GM21360 (cell line): ENCODE measurements around the gene PSMB11.

Experiments used
- ATAC-seq: cut with Tn5 transposase; IDR thresholded peaks from one replicate; pipeline ENCODE4 v1.9.1; 2021; ENCODE audit warnings: mild to moderate bottlenecking, moderate library complexity; ENCODE audit not compliant: unreplicated experiment

The PSMB11 gene

DNA sequence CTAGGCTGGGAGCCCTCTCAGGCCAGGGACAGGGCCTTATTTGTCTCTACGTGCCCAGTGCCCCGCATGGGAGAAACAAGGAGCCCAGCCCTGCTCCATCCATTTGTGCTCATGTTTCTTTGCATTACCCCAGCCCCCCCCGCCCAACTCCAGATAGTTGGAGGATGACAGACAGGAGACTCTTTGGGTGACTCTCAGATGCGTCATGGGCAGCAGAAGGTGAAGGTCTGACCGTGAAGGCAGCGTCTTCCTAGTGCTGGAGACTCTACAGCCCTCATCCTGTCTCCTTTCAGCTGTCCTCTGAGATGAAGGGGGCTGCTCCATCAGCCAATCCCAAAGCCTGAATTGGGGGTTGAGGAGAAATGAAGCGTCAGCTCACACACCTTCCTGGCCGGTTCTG lies 283 bp upstream of the PSMB11 start:
- ATAC-seq: no peak

DNA sequence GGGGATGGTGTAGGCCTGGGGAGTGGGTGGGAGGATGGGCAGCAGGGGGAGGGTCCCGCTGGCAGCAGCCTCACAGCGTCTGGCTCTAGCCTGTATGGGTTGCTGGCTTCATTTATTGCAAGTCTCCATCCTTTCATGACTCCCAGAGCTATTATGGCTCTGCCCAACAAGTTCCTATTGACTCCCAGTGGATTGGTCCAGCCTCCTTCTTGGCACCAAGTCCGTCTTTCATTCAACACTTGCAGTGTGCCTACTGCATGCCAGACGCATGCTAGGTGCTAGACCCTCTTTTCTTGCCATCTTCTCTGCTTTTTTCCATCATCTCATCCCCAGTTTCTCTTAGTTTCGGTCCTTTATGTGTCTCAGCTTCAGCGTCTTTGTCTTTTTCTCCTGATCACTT lies 1.1 kb downstream of the PSMB11 start:
- ATAC-seq: no peak

DNA sequence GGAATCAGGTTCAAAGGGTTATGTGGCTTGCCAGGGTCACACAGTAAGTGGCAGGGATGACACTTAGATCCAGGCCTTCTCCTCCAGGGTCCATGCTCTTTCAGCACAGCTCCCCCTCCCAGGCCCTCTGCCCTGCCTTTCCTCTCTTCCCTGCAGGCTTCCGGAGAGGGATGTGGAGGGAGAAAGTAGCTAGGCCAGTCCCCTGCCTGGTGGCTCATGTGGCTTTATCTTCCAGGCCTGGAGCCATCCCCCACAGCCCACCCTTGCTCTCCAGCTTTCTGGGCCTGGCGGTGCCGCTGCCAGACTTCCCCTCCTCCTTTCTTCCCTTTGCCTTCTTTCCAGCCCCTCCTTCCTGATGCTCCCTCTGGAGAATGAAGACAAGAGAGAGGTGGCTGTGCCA lies 1.7 kb downstream of the PSMB11 start:
- ATAC-seq: no peak

DNA sequence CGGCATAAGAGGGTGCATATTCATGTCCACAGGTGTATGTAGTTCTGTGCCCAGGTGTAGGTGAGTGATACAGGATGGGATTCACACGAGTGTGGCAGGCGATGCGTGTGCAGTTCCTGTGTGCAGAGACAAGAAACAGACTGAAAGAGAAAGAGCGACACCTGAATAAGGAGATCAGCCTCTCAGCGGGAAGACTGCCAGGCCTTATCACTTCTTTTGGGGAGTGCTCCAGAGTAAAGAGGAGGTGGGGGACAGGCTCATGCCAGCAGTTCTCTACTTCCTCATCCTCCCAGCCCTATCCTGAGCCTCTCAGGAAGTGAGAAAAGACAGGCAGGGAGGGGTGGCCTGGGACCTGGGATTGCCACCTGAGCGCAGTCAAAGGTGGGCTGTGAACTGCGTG lies 2.8 kb downstream of the PSMB11 start:
- no peak for ATAC-seq

DNA sequence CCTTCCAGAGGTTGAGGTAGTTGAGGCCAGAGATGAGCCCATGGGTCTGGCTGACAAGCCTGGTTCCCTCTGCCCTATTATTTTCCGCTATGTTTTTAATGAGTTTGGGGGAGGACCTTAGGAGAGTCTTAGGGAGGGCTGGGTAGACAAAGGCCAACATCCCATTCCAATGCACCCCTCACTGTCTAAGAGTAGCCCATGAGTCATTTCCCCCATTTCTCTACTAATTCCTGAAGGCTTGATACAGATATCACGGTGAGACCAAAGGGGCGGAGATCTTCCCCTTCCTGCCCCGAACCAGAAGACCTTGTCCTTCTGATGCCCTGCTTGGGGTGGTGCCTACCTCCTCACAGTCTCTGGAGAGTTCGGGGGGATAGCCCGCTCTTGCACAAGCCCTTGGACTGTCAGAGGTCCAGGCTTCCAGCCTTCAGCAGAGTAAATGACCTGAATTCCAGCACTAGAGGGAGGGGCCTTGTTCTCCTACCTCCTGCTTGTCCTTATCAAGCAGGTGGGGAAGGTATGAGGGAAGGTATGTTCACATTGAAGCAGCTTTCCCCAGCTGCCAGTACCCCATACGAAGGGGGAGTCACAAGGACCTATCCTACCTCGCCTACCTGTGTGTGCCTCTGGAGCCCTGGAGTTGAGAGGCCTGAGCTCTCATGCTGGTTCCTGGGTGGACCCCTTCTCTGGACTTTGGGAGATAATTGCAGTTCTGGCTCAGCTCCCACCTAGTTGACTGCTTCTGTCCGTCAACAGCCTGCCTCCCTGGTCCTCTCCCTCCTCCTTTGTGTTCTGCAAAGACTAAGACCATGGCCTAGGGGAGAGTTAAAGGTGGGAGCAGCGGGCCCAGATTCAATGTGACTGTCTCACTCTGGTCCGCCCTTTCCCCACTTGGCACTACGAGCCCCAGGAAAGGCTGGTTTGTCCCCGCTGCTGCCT lies 3.7 kb downstream of the PSMB11 start:
- ATAC-seq: no peak

DNA sequence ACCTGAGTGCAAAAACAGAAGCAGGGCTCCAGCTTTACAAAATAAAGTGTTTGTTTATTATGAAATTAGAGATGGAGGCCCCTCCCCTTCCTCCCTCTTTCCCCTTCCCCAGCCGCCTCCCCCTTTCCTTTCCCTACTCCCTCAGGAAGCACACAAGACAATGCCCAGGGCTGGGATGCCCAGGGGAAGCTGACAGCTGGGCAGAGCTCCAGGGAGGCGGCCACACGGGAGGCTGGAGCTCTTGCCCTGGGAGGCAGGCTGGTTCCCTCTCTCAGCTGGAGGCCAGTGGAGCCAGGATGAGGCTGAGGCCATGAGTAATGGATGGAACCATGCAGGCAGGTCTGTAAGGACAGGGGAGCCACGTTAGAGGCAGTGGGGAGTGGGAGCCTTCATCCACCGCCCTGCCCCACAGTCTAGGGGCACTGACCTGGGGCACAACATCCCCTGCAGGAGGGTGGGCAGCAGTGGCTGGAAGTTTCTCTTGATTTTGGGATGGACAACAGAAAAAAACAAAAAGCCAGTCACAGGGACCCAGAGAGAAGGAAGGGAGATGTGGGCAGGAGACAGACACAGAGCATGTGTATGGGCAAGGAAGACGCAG lies 5.1 kb downstream of the PSMB11 start:
- no peak for ATAC-seq

DNA sequence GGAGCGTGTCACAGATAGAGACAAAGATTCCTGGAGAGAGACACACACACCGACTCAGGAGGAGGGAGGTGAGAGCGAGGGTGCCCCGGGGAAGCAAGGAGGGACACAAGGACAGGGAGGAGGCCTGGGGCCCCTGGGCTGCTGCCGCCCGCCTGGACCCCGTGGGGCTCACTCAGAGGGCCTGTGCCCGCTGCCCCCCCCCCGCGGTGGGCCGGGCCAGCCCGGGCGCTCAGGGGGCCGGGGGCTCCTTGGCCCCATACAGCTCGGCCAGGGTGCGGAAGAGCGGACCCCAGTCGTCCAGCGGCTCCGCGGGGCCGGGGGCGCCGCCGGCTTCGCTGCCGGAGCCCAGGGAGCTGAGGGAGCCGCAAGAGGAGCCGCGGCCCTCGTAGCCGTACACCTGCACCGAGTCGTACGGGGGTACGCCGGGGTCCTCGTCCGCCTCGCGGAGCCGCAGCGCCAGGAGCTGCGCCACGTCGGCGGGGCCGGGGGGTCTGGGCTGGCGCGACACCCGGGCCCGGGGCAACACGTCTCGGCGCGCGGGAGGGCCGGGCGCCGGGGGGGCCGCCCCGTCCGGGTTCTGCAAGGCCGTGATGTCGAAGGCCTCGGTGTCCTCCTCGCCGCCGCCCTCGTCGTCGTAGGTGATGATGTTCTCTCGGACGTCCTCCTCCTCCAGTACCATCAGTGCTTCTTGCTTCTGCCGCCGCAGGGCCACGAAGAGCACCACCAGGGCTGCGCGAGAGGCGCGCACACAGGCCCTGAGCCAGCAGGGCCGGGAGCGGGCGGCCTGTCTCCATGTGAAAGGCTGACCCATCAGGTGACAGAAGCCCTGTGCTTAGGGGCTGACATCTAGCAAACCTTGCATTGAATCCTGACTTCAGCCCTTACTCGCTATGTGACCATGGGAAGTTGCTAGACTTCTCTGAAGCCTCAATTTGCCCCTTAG lies 6.0 kb downstream of the PSMB11 start:
- no peak for ATAC-seq

DNA sequence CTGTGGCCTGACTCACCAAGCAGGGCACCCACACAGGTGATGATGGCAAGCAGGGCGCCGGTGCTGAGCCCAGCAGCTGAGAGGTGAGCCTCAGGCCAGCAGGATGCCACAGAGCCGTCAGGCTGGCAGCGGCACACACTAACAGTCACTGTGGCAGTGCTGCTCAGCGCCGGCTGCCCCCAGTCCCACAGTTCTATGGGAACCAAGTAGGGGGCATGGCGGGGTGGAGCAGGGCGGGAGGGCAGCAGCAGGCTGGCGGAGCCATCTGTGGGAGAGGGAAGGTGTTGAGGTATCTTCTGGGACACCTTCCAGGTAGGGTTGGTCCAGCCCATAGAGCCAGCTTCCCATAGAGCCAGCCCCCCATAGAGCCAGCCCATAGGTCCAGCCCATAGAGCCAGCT lies 7.0 kb downstream of the PSMB11 start:
- ATAC-seq: no peak

DNA sequence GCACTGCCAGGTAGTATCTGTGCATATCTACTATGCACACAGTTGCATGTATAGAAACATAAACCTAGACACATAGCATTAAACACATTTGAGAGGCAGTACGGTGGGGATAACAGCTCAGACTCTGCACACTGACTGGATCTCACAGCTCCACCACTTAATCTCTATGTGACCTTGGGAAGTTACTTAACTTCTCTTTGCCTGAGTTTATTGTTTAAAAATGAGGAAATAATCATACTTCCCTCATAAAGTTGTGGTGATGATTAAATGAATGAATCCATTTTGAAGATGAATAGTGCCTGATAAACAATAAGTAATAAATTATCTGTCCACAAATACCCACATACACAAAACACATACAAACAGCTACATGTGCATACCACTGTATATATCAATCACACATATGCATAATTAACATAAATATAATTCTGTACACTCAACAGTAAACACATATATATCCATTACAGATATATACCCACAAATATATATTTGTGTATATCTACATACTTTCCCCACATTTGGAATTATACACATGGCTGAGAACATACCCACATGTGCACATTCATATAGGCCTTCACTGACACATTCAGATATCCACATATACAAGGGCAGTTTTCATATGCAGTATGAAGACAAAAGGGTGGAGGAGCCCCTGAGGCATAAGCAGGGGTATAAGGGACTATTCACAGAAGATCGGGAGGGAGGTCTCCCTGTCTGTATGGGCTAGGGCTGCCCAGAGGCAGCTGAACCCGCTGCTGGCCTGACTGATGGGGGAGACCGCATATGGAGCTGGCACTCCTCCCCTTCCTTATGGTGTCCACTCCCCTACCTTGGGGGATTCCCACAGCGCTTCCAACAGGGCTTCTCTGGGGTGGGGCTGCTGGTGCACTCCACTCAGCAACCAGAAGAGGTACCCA lies 9.4 kb downstream of the PSMB11 start:
- no peak for ATAC-seq

DNA sequence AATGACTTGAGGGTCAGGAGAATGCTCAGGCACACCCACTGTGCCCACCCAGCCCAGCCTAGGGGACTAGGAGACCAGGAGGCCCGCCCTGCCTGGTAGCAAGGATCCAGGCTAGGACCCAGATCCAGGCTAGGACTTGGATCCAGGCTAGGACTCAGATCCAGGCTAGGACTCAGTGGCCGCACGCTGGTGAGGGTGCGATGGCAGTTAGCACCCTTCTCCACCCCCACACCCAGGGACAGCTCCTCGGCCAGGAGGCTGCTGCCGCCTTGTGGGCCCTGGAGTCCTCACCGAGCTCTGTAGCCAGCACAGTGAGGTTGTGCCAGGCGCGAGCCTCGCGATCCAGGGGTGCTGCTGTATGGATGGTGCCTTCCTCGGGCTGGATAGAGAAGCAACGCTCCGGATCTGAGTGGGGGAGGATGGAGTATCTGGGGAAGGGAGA lies 10.2 kb downstream of the PSMB11 start:
- ATAC-seq: no peak

DNA sequence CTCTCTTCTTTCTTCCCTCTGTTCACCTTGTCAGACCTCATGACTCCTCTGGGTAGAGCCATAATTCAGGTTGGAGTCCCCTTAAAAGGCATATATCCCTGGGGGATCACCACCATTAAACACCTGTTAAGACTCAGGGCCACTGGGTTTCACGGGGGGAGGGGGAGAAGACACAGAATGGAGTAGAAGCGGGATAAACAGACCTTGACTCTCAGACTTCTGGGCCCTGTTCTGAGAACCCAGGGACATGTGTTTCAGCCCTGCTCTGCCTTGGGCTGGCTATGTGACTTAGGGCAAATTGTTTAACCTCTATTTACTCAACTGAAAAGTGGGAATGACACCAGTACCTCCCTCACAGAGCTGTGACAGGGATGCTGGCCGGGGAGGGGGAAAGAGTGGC lies 10.7 kb downstream of the PSMB11 start:
- no peak for ATAC-seq

DNA sequence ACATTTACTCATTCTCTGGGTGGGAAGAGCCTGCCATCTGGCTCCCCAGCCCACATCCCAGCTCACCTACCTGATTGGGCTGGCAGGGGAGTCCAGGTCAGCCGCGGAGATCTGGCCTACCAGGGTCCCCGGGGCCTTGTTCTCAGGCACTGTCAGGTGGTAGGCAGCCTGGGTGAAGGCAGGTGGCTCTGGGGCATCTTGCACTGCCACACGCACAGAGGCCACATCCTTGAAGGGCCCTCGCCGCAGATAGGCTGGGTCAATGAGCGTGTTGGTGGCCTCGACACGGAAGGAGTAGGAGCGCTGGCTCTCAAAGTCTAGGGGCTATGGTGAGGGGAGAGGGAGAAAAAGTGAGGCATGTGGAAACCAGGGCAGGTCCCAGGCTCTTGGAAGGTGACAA lies 11.4 kb downstream of the PSMB11 start:
- ATAC-seq: no peak

DNA sequence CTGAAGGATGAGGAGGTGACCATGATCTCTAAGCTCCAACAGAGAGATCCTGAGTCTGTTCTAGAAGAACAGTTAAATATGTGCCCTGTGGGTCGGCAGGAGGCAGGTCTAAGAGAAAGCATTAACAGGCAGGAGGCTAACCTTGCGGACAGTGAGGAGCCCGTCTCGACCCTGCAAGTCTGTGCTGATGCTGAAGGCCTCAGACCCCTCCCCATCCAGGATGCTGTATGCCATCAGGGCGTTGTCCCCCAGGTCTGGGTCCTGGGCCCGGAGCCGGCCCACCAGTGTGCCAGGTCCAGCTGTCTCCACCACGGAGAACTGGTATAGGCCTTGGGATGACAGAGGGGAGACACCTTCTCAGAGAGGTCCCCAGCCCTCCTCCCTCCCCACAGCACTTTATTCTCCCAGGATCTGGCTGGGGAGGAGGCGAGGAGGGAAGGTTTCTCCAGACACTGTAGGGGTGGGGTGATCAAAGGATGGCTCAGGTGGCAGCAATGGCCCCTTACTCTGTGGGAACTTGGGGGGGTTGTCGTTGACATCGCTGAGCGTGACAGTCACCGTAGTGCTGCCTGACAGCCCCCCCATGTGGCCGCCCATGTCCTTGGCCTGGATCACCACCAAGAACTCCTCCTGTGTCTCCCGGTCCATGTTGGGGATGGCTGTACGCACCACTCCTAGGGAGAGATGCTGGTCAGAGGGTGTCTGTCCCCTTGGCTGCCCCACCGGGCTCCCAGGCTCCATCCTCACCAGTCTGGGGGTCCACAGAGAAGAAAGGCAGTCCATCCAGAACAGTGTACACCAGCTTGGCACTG lies 12.2 kb downstream of the PSMB11 start:
- no peak for ATAC-seq

DNA sequence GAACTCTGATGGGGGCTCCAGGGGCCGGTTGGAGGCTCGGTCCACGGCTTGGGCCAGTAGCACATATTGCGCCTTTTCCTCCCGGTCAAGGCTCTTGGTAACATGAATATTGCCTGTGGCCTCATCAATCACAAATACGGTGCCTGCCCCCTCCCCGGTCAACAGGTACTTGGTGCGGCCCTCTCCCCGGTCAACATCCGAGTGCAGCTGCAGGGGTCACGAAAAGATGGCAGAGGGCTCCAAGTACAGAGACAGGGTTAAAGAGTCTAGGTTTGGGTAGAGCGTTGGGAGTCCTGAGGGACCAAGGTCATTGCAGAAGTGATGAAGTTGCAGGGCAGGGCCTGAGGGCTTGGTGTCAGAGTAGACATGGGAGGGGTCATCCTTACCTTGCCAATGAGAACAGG lies 13.1 kb downstream of the PSMB11 start:
- ATAC-seq: no peak

DNA sequence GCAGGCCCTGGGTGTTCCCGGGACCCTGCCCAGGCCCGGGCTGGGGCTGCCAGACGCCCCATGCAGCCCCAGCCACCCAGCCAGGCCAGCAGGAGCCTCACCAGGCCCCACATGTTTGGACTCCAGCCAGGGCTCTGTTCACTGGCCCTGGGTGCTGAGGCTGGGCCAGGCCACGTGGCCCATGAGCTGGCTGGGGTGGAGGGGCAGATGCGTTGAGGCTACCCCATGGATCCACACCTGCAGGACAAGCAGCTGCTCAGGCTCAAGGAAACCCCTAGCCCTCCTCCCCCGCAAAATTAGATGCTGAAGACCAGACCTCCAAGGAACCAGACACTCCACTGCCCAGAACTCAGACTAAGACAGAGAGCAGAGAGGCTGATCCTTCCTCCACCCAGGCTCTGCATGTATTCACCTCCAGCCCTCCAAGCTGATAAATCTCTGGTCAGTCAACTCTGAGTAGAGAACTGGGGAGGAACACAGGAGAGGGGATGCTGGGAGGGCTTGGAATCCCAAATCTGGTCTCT lies 13.7 kb downstream of the PSMB11 start:
- no peak for ATAC-seq

DNA sequence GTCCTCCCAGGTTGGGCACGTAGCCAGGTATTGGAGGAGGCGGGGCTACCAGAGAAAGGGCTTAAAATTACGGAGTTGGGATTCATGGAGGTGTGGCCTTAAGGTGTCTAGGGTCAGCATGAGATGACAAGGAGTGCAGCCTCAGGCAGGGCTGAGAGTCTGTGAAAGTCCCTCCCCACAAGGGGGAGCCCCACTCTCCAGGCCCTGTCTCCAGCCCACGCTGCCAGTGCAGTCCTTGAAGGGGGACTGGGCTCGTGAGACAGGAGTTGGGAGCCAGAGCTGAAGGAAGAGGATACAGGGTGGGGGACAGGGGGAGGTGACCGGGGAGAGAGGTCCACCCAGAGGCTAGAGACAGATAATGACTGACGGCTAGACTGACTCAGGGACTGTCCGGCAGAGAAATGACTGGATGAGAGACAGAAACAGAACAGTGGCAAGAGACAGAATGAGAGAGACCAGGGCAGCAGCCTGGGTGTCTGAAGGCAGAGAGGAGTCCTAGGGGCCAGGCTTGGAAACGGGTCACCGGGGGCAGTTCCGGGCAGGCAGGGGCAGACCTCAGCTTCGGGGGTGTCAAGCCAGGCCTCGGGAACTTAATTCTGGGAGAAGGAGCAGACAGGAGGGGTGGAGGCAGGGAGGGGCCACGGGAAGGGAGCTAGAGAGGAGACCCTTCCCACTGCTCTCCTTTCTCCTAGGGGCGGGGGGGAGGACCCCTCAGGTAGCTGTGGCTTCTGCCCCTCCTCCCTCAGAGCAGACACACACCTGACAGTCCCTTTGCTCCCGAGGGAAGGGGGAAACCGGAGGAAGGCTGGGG lies 14.3 kb downstream of the PSMB11 start:
- ATAC-seq: no peak

DNA sequence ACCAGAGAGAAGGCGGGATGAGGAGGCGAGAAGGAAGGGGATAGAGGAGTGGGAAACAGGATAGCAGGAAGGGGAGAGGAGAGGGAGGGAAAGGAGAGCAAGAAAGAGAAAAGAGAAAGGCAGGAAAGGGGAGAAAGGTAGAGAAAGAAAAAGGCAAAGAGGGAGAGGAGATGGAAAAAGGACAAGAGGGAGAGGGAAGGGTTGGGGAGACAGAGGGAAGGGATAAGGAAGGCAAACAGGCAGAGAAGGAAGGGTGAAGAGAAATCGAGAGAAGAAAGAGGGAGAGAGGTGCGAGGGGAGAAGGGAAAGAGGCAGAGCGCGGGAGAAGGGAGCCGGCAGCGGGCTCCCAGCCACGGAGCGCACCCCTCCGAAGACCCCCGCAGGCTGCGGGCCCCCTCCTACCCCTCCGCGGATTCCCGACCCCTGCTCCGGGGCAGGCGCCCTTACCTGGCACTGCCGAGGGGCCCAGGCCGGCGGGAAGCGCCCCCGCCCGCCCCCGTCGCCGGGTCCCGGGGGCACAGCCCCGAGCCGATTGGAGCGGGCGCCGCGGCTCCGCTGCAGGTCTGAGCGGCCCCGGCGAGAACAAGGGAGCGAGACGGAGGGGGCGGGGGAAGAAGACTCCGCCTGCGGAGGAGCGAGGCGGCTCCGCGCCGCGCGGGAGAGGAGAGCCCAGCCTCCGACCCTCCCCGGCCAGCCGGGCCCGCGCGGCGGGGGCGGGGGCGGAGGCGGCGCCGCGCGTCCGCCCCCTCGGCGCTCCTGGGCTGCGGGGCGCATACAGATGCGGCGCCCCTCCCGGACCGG lies 15.1 kb downstream of the PSMB11 start, which contains the start of gene CDH24:
Gene CDH24 (minus strand): TSS at position 565 of the 801 bp plus-strand sequence. CDS start 1,787 bp downstream, outside the sequence.
- peak; percentile 53 for ATAC-seq
